OCI-LY7 (cell line): ENCODE results near the gene ZBTB32. TPM values are rescaled to one million over a fixed set of nuclear protein-coding genes. Genes with fewer than 3 reads are reported as not detected.

ENCODE experiments used
- BruUV-seq: library from RNA; stranded (reverse); fragments of 400-500 nt; replicated peaks from 2 replicates; lab custom pipeline; 2021; lab: Mats Ljungman, UMichigan
- CTCF ChIA-PET: fragments of 300-600 bp; sonication (Branson Sonifier 250); formaldehyde crosslinking; loops from one replicate; lab custom pipeline; 2022; ENCODE audit warnings: antibody characterized with exemption; ENCODE audit not compliant: unreplicated experiment; lab: Charles Lee
- POLR2A ChIA-PET: fragments of 300-600 bp; sonication (Branson Sonifier 250); formaldehyde crosslinking; loops from one replicate; lab custom pipeline; 2022; ENCODE audit warnings: antibody characterized with exemption; lab: Charles Lee
- DNase-seq: peaks from one replicate; pipeline ENCODE4 v3.0.0-alpha.2; 2015; ENCODE audit warnings: low spot score
- H2AFZ ChIP-seq: fragments of 200-600 bp; sonication (generic), shearing (Covaris generic); 2 replicates; pipeline ENCODE4 v1.6.1; 2014; ENCODE audit warnings: mild to moderate bottlenecking, antibody characterized with exemption, low read length, moderate library complexity
- H3K27ac ChIP-seq: fragments of 200-600 bp; sonication (generic); 2 replicates; pipeline ENCODE4 v1.5.1; 2014; ENCODE audit warnings: mixed run types, low read depth, mild to moderate bottlenecking, moderate library complexity, low read length, inconsistent platforms; ENCODE audit not compliant: poor library complexity, severe bottlenecking
- H3K36me3 ChIP-seq: fragments of 200-600 bp; sonication (generic); 2 replicates; pipeline ENCODE4 v1.6.1; 2014; ENCODE audit warnings: mild to moderate bottlenecking, antibody characterized with exemption, low read length, moderate library complexity, mixed read lengths; ENCODE audit not compliant: insufficient read depth
- H3K4me1 ChIP-seq: fragments of 200-600 bp; sonication (generic); 2 replicates; pipeline ENCODE4 v1.5.1; 2014; ENCODE audit warnings: mild to moderate bottlenecking, low read length; ENCODE audit not compliant: insufficient read depth, poor library complexity, severe bottlenecking
- H3K4me2 ChIP-seq: fragments of 200-600 bp; sonication (generic); 2 replicates; pipeline ENCODE4 v1.6.1; 2014; ENCODE audit warnings: mild to moderate bottlenecking, low read length
- H3K4me3 ChIP-seq: fragments of 200-600 bp; sonication (generic); 2 replicates; pipeline ENCODE4 v1.5.1; 2014; ENCODE audit warnings: mild to moderate bottlenecking, low read depth, low read length; ENCODE audit not compliant: poor library complexity, severe bottlenecking
- H3K79me2 ChIP-seq: fragments of 200-600 bp; sonication (generic); 2 replicates; pipeline ENCODE4 v1.6.1; 2016; ENCODE audit warnings: low read depth, mild to moderate bottlenecking, low read length, moderate library complexity, mixed read lengths; ENCODE audit not compliant: insufficient read depth
- H3K9me2 ChIP-seq: fragments of 200-600 bp; sonication (generic); 2 replicates; pipeline ENCODE4 v1.6.1; 2016; ENCODE audit warnings: mild to moderate bottlenecking, low read length, mixed read lengths; ENCODE audit not compliant: insufficient read depth
- H3K9me3 ChIP-seq: fragments of 200-600 bp; sonication (generic); 2 replicates; pipeline ENCODE4 v1.6.1; 2014; ENCODE audit warnings: mild to moderate bottlenecking, mixed run types, low read length, mixed read lengths
- H4K20me1 ChIP-seq: fragments of 200-600 bp; sonication (generic); 2 replicates; pipeline ENCODE4 v1.6.1; 2014; ENCODE audit warnings: mild to moderate bottlenecking, antibody characterized with exemption, low read length, moderate library complexity, mixed read lengths; ENCODE audit not compliant: insufficient read depth
- CTCF ChIP-seq: fragments of 200-600 bp; sonication (generic); conservative IDR thresholded peaks from 2 replicates; pipeline ENCODE4 v1.5.1; 2014; ENCODE audit warnings: mild to moderate bottlenecking, antibody characterized with exemption, low read length, moderate library complexity, mixed read lengths
- EZH2phosphoT487 ChIP-seq: fragments of 200-600 bp; sonication (generic); IDR thresholded peaks from 2 replicates; pipeline ENCODE4 v1.6.1; 2018; ENCODE audit warnings: low read depth, borderline replicate concordance, mild to moderate bottlenecking, mixed run types, antibody characterized with exemption, low read length, moderate library complexity, mixed read lengths
- intact Hi-C: fragments of 100-400 bp; cut with micrococcal nuclease; formaldehyde crosslinking; loops from one replicate; pipeline ENCODE4 v1.10.0; 2022; ENCODE audit not compliant: unreplicated experiment
- total RNA-seq, 2 experiments: library from RNA; depleted of rRNA in 1 of 2; stranded (reverse); fragments of >200 nt in 1 of 2; shearing (Covaris generic) in 1 of 2; gene quantifications; 2 replicates each; pipeline ENCODE4 v1.2.3, GENCODE V29; 2014 to 2022

ZBTB32 gene
- total RNA-seq, 2 experiments from 2014 or later, result not detected

- intact Hi-C loops, result loop anchor here (5.0 kb wide), 2 partner anchors 38 to 147 kb away; partner anchors contain the start of genes HCST, KMT2B and NFKBID
- ChIA-PET CTCF (no interaction called here), POLR2A (no interaction called here)
Measured at GRCh38 chr19:35755131-35755549, 50.8 kb downstream of the ZBTB32 start.

GRCh38 chr19:35755550-35756376 is 51.4 kb downstream of the ZBTB32 start:
- H3K79me2 ChIP-seq, result peaks cover 13% of the 10 kb centered on the region; the same call in 1 of the 2 replicates
- H3K9me3 ChIP-seq, result 0 out of 2 replicates have a peak, but pooled peaks cover 6% of the 10 kb centered on the region
- BruUV-seq, result no TSS peak
- ChIA-PET CTCF (no interaction called here), POLR2A (no interaction called here)
- TF ChIP-seq CTCF, result no peak
- no peak for TF ChIP-seq EZH2phosphoT487
- no peaks in the 10 kb centered on the region for H4K20me1 ChIP-seq
- H3K27ac ChIP-seq, result no peak overlapping the region
- no peak overlapping the region for H3K4me3 ChIP-seq
- no peak overlapping the region for H2AFZ ChIP-seq
- H3K36me3 ChIP-seq, result peaks cover 17% of the 10 kb centered on the region
- H3K4me1 ChIP-seq, result peaks cover 21% of the 10 kb centered on the region
- intact Hi-C loops, result loop anchor here (5.0 kb wide), 2 partner anchors 38 to 147 kb away; partner anchors contain the start of genes HCST, KMT2B and NFKBID
- H3K9me2 ChIP-seq, result no peaks in the 10 kb centered on the region
- H3K4me2 ChIP-seq, result no peak overlapping the region
- DNase-seq, result no peak

More at GRCh38 chr19:35755131-35755549, 50.8 kb downstream of the ZBTB32 start:
- Histone ChIP-seq H3K4me2 (no peak overlapping the region), H3K27ac (no peak overlapping the region), H3K9me3 (no peaks in the 10 kb centered on the region), H4K20me1 (no peaks in the 10 kb centered on the region), H3K4me1 (peaks cover 21% of the 10 kb centered on the region), H2AFZ (no peak overlapping the region), H3K9me2 (no peaks in the 10 kb centered on the region), H3K36me3 (peaks cover 11% of the 10 kb centered on the region), H3K79me2 (peaks cover 13% of the 10 kb centered on the region; the same call in 1 of the 2 replicates), H3K4me3 (no peak overlapping the region)
- no TSS peak for BruUV-seq
- DNase-seq, result no peak
- no peak for TF ChIP-seq CTCF
- TF ChIP-seq EZH2phosphoT487, result no peak
